HCT116 (cell line): ENCODE data around the gene BAIAP2L1.

Source experiments
- CBX3 ChIP-seq: IDR thresholded peaks from 2 replicates; pipeline ENCODE4 v1.6.1; 2012; ENCODE audit warnings: low read depth
- CTCF ChIP-seq, 3 experiments: fragments of 200-600 bp in 1 of 3; sonication (generic) in 1 of 3; IDR thresholded peaks in 2 of 3; conservative IDR thresholded peaks in 1 of 3; 2 replicates each; pipeline ENCODE4 v1.5.1; 2012 to 2017; ENCODE audit warnings: low read depth in 2 of 3, low read length in 2 of 3, antibody characterized with exemption in 1 of 3, borderline replicate concordance in 1 of 3, control low read depth in 1 of 3, mild to moderate bottlenecking in 1 of 3, mixed read lengths in 1 of 3, mixed run types in 1 of 3, moderate library complexity in 1 of 3; ENCODE audit not compliant: insufficient read depth in 1 of 3
- ELF1 ChIP-seq: IDR thresholded peaks from 2 replicates; pipeline ENCODE4 v1.6.1; 2012; ENCODE audit warnings: low read depth, borderline replicate concordance
- EZH2 ChIP-seq: fragments of 200-600 bp; sonication (generic); IDR thresholded peaks from 2 replicates; pipeline ENCODE4 v1.6.1; 2017; ENCODE audit warnings: antibody characterized with exemption, mixed run types
- EZH2phosphoT487 ChIP-seq: fragments of 200-600 bp; IDR thresholded peaks from 2 replicates; pipeline ENCODE4 v1.6.1; 2018; ENCODE audit warnings: antibody characterized with exemption, borderline replicate concordance
- JUND ChIP-seq: IDR thresholded peaks from 2 replicates; pipeline ENCODE4 v1.6.1; 2012
- MAX ChIP-seq: IDR thresholded peaks from 2 replicates; pipeline ENCODE4 v1.6.1; 2012
- POLR2A ChIP-seq: IDR thresholded peaks from 2 replicates; pipeline ENCODE4 v1.7.0; 2011; ENCODE audit warnings: borderline replicate concordance; ENCODE audit not compliant: insufficient read depth, insufficient read length; ENCODE audit errors: extremely low read depth
- POLR2AphosphoS5 ChIP-seq: IDR thresholded peaks from 2 replicates; pipeline ENCODE4 v1.6.1; 2011; ENCODE audit warnings: mild to moderate bottlenecking, low read depth, low read length, moderate library complexity
- SIN3A ChIP-seq: IDR thresholded peaks from 2 replicates; pipeline ENCODE4 v1.6.1; 2012; ENCODE audit warnings: low read depth
- SP1 ChIP-seq: IDR thresholded peaks from 2 replicates; pipeline ENCODE4 v1.6.1; 2012; ENCODE audit warnings: low read depth
- TCF7L2 ChIP-seq: IDR thresholded peaks from 2 replicates; pipeline ENCODE4 v1.7.0; 2011; ENCODE audit warnings: borderline replicate concordance, inconsistent platforms; ENCODE audit not compliant: insufficient read depth, insufficient read length; ENCODE audit errors: extremely low read depth
- YY1 ChIP-seq: IDR thresholded peaks from 2 replicates; pipeline ENCODE4 v1.6.1; 2011; ENCODE audit warnings: low read length, low read depth, moderate library complexity, mild to moderate bottlenecking; ENCODE audit not compliant: insufficient replicate concordance; ENCODE audit errors: extremely low read depth
- ZNF274 ChIP-seq: fragments of 200-500 bp; sonication (Bioruptor generic); IDR thresholded peaks from 2 replicates; pipeline ENCODE4 v1.6.1; 2014; ENCODE audit warnings: mild to moderate bottlenecking, low read depth, low read length, inconsistent platforms

GRCh38 chr7:98250789-98251188 lies 150.1 kb downstream of the BAIAP2L1 start:
- TF ChIP-seq POLR2AphosphoS5 (no peak), MAX (no peak), CTCF (IDR thresholded peaks at IDR 0.05 in 2 of 3, conservative IDR thresholded peaks at IDR 0.05 in 1 of 3; ENCODE audit: borderline replicate concordance in 1 of 3, insufficient read depth in 1 of 3, low read depth in 2 of 3, low read length in 2 of 3) (no peak), EZH2phosphoT487 (no peak), EZH2 (no peak), POLR2A (no peak), JUND (no peak), CBX3 (no peak), YY1 (no peak), SIN3A (no peak), TCF7L2 (no peak), SP1 (no peak), ZNF274 (no peak), ELF1 (no peak)
